GM19438 (cell line): ENCODE results near the gene FOSB.

Source experiments
- ATAC-seq: cut with Tn5 transposase; IDR thresholded peaks from one replicate; pipeline ENCODE4 v1.9.1; 2021; ENCODE audit warnings: low read depth; ENCODE audit not compliant: unreplicated experiment

FOSB gene

DNA sequence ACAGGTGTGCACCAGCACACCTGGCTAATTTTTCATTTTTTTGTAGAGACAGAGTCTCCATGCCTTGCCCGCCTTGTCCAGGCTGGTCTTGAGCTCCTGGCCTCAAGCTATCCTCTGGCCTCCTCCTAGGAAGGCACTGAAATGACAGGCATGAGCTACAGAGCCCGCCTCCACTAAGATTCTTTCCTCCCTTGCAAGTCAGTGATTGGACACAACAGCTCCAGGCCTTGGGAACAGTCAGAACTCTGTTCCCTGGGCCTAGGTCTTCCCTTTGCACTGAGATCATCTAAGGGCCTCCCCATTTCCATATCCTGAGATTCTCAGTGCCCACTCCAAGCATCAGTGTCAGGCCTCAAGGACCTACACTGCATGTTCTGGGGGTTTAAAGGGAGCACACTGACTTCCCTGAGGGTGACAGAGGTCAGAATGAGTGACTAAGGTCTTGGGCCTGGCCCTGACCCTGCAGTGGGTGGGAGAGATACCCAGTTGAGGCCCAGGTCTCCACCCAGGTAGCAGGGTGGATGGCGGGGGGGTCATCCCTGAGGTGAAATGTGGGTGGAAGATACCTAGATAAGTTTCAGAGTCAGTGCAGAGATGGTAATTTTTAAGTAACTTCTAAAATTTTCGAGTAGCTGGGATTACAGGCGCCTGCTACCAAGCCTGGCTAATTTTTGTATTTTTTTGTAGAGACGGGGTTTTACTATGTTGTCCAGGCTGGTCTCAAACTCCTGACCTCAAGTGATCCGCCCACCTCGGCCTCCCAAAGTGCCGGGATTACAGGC lies 26.7 kb upstream of the FOSB start:
- no peak for ATAC-seq

GRCh38 chr19:45442408-45442777 lies 25.4 kb upstream of the FOSB start:
- ATAC-seq = no peak

- ATAC-seq = no peak
These were observed 24.9 kb upstream of the FOSB start for GRCh38 chr19:45442778-45443461.

- ATAC-seq = no peak
These were observed 24.1 kb upstream of the FOSB start for GRCh38 chr19:45443462-45444317.

- no peak for ATAC-seq
These were observed 23.3 kb upstream of the FOSB start for GRCh38 chr19:45444318-45445041.

GRCh38 chr19:45445139-45445538 lies 22.7 kb upstream of the FOSB start:
- ATAC-seq = no peak

- ATAC-seq = no peak
These were observed 21.5 kb upstream of the FOSB start for GRCh38 chr19:45446295-45446694.

DNA sequence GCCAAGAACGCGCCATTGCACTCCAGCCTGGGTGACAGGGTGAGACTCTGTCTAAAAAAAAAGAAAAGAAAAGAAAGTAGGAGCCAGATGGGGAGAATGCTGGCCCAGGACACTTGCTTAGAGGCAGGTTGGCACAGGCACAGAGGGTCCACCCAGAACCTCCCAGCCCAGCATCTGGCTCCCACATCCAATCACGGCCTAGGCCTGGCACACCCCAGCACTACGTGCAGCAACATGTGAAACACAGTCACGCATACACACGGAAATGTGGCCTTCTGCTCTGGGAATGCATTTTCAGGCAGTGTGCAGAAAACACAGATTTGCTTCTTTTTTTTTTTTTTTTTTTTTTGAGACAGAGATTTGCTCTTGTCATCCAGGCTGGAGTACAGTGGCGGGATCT lies 20.9 kb upstream of the FOSB start:
- ATAC-seq = no peak

GRCh38 chr19:45448425-45448756 lies 19.4 kb upstream of the FOSB start:
- no peak for ATAC-seq

DNA sequence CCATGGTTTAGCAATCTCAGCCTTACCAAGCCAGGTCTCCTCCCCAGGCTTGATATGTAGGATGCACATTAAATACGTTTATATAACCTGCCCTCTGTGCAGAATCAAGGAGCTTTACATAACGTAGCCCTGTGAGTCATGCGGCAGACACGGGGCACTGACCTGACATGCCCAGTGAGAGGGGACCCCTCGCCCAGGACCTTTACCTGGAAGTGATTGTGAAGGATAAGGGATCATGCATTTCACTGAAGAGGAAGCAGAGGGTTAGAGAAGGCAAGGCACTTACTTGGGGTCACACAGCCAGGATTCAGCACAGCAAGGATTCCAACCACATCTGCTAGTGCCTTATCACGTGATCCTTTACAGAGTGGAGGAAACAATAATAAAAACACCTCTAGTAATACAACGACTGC lies 18.9 kb upstream of the FOSB start:
- no peak for ATAC-seq

DNA sequence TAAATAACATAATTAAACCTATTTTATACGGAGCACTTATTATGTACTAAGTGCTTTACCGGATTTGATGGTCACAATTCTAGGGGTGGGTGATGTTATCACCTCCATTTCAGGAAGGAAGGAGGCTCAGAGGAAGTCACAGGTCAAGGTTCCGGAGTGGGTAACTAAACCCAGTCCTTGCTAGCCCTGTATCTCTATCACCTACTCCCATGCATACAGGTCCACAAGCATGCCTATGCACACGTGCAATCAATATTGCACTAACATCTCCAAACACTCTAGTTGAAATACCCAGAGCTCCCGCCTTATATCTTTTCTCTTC lies 17.8 kb upstream of the FOSB start:
- no peak for ATAC-seq

DNA sequence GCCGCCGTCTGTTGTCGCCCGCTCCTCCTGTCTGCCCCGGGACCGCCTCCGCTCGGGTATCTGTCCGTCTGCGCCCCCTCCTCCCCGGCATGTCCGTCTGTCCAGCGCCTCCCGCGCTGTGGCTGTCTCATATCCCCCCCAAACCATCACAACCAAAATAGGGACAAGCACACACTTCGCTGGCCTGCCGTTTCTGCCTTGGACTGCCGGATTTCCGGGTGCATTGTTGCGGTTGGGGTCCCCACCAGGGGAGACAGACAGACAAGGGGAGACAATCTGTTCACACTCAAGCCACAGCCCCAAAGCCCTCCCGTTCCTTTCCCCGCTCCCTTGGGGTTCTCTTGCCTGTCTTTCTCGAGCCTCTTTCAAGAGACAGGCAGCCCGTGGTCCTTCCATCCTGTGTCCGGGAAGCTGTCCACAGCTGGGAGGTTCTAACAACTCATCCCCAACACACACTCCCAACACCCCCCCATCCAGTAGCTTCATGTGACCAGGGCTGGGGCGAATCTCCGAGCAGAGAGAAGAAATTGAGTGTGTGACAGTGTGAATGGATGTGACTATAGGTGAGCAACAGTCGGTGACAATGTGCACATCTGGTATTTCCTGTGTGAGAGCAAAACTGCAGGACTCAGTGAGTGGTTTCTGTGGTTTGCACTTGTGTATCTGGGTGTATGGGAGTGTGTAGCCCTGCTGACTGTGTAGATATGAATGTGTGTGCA lies 16.5 kb upstream of the FOSB start:
- ATAC-seq = no peak

- ATAC-seq = no peak
These were observed 15.9 kb upstream of the FOSB start for GRCh38 chr19:45451850-45452387.

DNA sequence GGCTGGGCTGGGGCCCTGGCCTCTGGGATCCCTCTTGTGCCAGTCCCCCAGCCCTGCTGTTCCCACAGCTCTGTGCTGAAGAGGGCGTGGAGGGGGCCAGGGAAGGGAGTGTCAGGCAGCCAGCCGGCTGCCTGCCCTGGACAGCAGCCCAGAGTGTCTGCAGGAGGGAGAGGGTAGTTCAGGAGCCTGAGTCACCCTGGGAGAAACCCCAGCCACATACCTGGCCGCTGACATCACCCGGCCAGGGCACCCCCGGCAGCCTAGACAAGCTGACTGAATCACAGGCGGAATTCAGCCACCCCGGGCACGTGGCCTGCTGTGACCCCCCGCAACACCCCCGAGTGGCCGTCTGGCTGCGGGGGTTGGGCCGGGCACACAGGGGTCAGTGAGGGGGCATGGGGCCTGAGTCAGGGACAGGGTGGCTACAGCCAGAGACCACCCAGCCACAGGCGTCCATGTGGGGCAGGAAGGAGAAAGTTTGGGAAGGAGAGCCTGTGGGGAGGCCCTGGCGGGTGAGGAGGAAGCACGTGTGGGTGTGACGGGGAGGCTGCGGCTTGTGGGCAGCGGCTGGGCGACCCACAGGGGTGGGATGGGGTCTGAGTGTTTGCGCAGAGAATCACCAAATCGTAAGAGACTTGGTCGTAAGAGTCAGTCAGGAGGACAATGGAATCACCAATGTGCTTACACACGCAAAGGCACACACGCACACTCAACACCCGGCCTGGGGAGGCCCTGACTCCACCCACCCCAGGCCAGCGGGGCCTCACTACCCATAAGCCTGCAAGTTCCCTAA lies 11.9 kb upstream of the FOSB start:
- no peak for ATAC-seq

DNA sequence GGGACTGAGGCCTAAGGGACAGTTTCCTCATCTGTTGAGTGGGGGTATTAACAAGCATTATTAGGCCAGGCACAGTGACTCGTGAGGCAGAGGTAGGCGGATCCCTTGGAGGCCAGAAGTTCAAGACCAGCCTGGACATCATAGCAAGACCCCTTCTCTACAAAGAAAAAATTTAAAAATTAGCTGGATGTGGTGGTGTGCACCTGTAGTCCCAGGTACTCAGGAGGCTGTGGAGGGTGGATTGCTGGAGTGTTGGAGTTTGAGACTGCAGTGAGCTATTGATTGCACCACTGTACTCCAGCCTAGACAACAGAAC lies 11.3 kb upstream of the FOSB start:
- no peak for ATAC-seq

DNA sequence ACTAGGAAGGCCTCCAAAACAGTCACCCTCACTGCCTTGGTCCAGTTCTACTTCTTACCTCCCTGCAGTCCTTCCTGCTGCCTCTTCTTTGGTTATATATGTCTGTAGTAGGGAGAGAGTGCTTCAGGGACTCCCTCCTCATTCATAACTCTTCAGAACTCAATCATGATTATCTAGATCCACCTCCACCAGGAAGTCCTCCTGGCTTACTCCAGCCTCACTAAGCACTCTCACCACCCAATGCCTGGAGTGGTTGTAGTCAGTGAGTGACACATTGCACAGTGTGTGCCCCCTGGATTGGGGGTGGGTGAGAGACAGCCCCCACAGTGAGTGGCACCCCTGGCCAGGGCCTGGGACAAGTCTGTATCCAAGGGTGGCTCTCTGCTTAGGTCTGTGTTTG lies 10.0 kb upstream of the FOSB start:
- no peak for ATAC-seq

DNA sequence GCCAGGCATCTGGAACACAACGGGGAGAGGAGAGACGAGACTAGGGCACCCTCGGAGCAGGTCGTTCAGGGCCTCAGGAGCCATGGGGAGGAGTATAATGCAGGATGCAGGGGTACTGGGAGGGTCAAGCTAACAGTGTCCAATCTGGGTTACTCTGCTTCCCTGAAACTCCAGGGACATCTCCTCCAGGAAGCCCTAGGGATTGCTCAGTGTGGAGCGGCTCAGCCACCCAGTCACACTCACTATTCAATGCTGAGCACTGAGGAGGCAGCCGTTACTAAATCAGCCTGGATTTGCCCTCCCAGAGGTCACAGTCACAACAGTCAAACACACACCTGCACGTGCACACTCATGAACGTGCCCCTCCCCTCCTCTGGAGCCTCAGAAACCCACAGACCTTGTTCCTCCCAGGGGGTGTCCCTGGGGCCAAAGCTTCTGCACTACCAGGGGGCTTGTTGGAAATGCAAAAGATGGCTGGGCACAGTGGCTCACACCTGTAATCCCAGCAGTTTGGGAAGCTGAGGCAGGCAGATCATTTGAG lies 6.9 kb upstream of the FOSB start:
- no peak for ATAC-seq

DNA sequence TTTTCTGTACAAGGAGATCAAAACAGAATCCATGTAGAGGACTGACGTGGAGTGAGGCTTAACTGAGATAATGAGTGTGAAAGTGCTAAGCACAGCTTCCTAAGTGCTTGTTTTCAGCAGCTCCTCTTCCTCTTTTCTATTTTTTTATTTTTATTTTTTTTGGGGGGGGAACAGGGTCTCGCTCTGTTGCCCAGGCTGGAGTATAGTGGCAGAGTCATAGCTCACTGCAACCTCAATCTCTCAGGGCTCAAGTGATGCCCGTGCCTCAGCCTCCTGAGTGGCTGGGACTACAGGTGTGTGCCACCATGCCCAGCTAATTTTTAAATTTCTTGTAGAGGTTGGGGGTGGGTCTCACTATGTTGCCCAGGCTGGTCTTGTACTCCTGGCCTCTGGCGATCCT lies 5.6 kb upstream of the FOSB start:
- no peak for ATAC-seq

DNA sequence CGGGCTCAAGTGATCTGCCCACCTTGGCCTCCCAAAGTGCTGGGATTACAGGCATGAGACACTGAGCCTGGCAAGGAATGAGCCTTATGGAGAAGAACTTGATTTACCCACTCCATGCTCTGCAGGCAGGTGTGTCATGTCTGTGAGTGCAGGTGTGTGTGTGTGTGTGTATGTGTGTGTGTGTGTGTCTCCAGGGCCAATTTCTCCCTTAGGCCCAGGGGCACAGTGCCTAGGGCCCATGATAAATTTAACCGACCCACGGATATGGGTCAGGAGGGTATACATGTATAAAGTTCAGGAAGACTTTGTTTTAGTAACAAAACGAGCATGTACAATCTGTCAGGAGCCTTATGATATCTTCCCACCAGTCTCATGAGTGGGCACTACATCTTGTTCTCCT lies 4.6 kb upstream of the FOSB start:
- no peak for ATAC-seq
